A673 (cell line): ENCODE data around the gene RHOB.

Experiments
- EZH2 ChIP-seq: fragments of 200-600 bp; sonication (generic); IDR thresholded peaks from 2 replicates; pipeline ENCODE4 v1.6.1; 2017; ENCODE audit warnings: borderline replicate concordance, low read depth, mild to moderate bottlenecking, mixed read lengths, antibody characterized with exemption, low read length; ENCODE audit not compliant: poor library complexity, severe bottlenecking
- TF ChIP-seq, protein P1 (sequence below): fragments of 300-800, 200-600 bp; sonication (generic); conservative IDR thresholded peaks from 2 replicates; pipeline ENCODE4 v1.5.1; 2017; ENCODE audit warnings: low read depth, mild to moderate bottlenecking, antibody characterized with exemption, low read length, moderate library complexity, mixed read lengths

DNA sequence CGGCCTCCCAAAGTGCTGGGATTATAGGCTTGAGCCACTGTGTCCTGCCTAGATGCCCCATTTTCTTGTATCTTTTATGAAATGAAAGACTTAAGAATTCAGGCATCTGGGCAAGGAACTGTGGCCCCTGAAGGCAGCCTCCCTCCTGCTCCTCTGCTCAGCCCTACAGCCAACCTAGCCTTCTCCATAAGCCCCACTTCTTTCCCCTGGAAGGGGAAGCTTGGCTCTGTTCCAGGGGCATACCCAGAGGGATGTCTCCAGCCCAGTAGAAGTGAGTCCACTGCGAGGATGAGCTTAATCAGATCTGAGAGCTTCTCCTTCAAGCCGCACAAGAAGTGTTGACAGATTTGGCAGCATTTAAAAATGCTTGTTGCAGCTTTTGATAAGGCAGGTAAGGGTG, 39.7 kb downstream of the RHOB start:
- TF ChIP-seq, protein P1, sequence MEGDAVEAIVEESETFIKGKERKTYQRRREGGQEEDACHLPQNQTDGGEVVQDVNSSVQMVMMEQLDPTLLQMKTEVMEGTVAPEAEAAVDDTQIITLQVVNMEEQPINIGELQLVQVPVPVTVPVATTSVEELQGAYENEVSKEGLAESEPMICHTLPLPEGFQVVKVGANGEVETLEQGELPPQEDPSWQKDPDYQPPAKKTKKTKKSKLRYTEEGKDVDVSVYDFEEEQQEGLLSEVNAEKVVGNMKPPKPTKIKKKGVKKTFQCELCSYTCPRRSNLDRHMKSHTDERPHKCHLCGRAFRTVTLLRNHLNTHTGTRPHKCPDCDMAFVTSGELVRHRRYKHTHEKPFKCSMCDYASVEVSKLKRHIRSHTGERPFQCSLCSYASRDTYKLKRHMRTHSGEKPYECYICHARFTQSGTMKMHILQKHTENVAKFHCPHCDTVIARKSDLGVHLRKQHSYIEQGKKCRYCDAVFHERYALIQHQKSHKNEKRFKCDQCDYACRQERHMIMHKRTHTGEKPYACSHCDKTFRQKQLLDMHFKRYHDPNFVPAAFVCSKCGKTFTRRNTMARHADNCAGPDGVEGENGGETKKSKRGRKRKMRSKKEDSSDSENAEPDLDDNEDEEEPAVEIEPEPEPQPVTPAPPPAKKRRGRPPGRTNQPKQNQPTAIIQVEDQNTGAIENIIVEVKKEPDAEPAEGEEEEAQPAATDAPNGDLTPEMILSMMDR = no peak
- TF ChIP-seq EZH2 = no peak
